Measurements from ENCODE around the gene BPIFB6. TPM values are rescaled to one million over a fixed set of nuclear protein-coding genes. Genes with fewer than 3 reads are reported as not detected.

The BPIFB6 gene
- total RNA-seq, 1 experiment from 2014 or later = not detected

DNA sequence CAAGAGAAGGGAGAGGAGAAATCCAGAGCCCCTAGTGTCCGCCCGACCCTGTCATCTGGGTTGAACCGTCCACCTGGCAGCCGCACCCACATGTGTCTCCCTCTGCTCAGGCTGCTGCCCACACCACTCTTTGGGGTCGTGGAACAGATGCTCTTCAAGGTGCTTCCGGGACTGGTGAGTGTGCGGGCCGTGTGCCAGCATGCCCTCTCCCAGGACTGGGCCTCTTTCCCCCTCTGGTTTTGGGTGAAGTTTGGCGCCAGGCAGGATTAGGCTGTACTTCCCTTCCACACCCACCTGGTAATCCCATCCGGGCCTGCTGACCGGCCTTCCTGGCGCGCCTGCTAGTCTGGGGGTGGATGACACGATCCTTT lies 30.2 kb downstream of the BPIFB6 start:
- Histone ChIP-seq H3K9me3 (ENCODE audit: control insufficient read depth, insufficient read depth, low read depth, low read length) (no peaks in the 10 kb centered on the region), H3K27me3 (ENCODE audit: control insufficient read depth, insufficient read depth, low read length) (no peaks in the 10 kb centered on the region), H3K27ac (ENCODE audit: low read length) (no peak overlapping the region), H3K4me3 (ENCODE audit: low read depth in 2 of 2, low read length in 2 of 2) (no peak overlapping the region), H3K4me1 (ENCODE audit: control insufficient read depth, insufficient read depth, low read length) (no peaks in the 10 kb centered on the region), H3K36me3 (ENCODE audit: control insufficient read depth, insufficient read depth, low read length) (no peaks in the 10 kb centered on the region)
- no TSS peak for BruUV-seq (replicated peaks)
- POLR2A ChIA-PET = no interaction called here
- CTCF ChIA-PET = no interaction called here
- no peak for DNase-seq (ENCODE audit: low read depth, low spot score)
- in situ Hi-C loops (cut with HindIII; ENCODE audit: low pct_unique_long_range_greater_than_20kb, low sequenced_read_pairs) = no loop called here
- ATAC-seq = no peak
- intact Hi-C loops (cut with micrococcal nuclease; ENCODE audit: unreplicated experiment) = no loop called here
- TF ChIP-seq, protein P1, sequence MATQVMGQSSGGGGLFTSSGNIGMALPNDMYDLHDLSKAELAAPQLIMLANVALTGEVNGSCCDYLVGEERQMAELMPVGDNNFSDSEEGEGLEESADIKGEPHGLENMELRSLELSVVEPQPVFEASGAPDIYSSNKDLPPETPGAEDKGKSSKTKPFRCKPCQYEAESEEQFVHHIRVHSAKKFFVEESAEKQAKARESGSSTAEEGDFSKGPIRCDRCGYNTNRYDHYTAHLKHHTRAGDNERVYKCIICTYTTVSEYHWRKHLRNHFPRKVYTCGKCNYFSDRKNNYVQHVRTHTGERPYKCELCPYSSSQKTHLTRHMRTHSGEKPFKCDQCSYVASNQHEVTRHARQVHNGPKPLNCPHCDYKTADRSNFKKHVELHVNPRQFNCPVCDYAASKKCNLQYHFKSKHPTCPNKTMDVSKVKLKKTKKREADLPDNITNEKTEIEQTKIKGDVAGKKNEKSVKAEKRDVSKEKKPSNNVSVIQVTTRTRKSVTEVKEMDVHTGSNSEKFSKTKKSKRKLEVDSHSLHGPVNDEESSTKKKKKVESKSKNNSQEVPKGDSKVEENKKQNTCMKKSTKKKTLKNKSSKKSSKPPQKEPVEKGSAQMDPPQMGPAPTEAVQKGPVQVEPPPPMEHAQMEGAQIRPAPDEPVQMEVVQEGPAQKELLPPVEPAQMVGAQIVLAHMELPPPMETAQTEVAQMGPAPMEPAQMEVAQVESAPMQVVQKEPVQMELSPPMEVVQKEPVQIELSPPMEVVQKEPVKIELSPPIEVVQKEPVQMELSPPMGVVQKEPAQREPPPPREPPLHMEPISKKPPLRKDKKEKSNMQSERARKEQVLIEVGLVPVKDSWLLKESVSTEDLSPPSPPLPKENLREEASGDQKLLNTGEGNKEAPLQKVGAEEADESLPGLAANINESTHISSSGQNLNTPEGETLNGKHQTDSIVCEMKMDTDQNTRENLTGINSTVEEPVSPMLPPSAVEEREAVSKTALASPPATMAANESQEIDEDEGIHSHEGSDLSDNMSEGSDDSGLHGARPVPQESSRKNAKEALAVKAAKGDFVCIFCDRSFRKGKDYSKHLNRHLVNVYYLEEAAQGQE (IDR thresholded peaks at IDR 0.05; ENCODE audit: insufficient read depth in 1 of 2, low read depth in 2 of 2, low read length in 1 of 2) = no peak
- TF ChIP-seq TCF7L2 (IDR thresholded peaks at IDR 0.05; ENCODE audit: low read depth, low read length) (no peak), POLR2AphosphoS5 (IDR thresholded peaks at IDR 0.05; ENCODE audit: low read depth, low read length) (no peak), SIN3A (IDR thresholded peaks at IDR 0.05; ENCODE audit: borderline replicate concordance, insufficient read depth, low read depth, low read length) (no peak)
- TF ChIP-seq, protein P2, sequence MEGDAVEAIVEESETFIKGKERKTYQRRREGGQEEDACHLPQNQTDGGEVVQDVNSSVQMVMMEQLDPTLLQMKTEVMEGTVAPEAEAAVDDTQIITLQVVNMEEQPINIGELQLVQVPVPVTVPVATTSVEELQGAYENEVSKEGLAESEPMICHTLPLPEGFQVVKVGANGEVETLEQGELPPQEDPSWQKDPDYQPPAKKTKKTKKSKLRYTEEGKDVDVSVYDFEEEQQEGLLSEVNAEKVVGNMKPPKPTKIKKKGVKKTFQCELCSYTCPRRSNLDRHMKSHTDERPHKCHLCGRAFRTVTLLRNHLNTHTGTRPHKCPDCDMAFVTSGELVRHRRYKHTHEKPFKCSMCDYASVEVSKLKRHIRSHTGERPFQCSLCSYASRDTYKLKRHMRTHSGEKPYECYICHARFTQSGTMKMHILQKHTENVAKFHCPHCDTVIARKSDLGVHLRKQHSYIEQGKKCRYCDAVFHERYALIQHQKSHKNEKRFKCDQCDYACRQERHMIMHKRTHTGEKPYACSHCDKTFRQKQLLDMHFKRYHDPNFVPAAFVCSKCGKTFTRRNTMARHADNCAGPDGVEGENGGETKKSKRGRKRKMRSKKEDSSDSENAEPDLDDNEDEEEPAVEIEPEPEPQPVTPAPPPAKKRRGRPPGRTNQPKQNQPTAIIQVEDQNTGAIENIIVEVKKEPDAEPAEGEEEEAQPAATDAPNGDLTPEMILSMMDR (IDR thresholded peaks at IDR 0.05) = no peak

DNA sequence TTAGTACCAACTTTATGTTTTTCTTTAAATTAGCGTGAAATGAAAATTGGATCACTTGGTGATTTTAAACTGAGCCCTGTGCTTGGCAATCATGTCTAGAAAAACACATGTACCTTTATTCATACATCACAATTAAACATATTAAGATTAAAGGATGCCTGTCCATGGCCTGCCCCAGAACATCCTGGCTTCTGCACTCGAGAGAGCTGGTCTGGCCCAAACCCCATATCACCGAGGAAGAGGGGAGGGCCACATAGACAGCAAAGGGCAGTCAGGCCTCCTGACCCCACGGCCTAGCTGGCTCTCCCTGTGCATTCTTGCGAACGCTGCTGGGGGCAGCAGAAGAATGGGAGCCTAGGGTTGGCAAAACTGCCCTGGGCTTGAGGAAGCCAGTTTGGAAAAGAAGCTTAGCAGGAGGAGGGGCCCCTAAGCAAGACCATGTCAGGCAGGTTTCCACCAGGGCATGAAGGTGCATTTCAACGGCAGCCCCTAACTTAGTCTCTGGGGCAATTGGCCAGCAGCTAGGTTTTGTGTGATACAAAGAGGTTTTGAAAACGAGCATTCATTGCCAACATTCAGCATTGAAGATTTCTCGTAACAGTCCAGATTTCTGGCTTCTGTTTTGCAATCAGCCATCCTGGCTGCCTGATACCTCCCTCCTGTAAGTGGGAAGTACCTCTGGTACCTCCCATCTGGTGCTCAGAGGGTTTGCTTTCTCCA lies 30.8 kb downstream of the BPIFB6 start:
- Histone ChIP-seq H3K9me3 (ENCODE audit: control insufficient read depth, insufficient read depth, low read depth, low read length) (no peaks in the 10 kb centered on the region), H3K27ac (ENCODE audit: low read length) (no peak overlapping the region), H3K36me3 (ENCODE audit: control insufficient read depth, insufficient read depth, low read length) (no peaks in the 10 kb centered on the region), H3K27me3 (ENCODE audit: control insufficient read depth, insufficient read depth, low read length) (no peaks in the 10 kb centered on the region), H3K4me1 (ENCODE audit: control insufficient read depth, insufficient read depth, low read length) (no peaks in the 10 kb centered on the region), H3K4me3 (ENCODE audit: low read depth in 2 of 2, low read length in 2 of 2) (no peak overlapping the region)
- TF ChIP-seq, protein P1 (IDR thresholded peaks at IDR 0.05; ENCODE audit: insufficient read depth in 1 of 2, low read depth in 2 of 2, low read length in 1 of 2) = no peak
- TF ChIP-seq POLR2AphosphoS5 (IDR thresholded peaks at IDR 0.05; ENCODE audit: low read depth, low read length) = no peak
- TF ChIP-seq SIN3A (IDR thresholded peaks at IDR 0.05; ENCODE audit: borderline replicate concordance, insufficient read depth, low read depth, low read length) = no peak
- TF ChIP-seq TCF7L2 (IDR thresholded peaks at IDR 0.05; ENCODE audit: low read depth, low read length) = no peak
- TF ChIP-seq, protein P2 (IDR thresholded peaks at IDR 0.05) = no peak
- ATAC-seq (no peak), DNase-seq (ENCODE audit: low read depth, low spot score) (no peak)
- intact Hi-C loops (cut with micrococcal nuclease; ENCODE audit: unreplicated experiment) (no loop called here), in situ Hi-C loops (cut with HindIII; ENCODE audit: low pct_unique_long_range_greater_than_20kb, low sequenced_read_pairs) (no loop called here)
- ChIA-PET POLR2A (no interaction called here), CTCF (no interaction called here)
- BruUV-seq (replicated peaks) = no TSS peak

All from Panc1 (cell line).